HCT116 (cell line): Measurements from ENCODE around the gene SC5D. TPM values are rescaled to one million over a fixed set of nuclear protein-coding genes. Genes with fewer than 3 reads are reported as not detected.

ENCODE experiments used
- ATAC-seq: fragments of 200-7000 bp; cut with Tn5 transposase; 2 replicates; pipeline ENCODE4 v1.9.1; 2020; ENCODE audit warnings: mild to moderate bottlenecking, moderate library complexity
- BruUV-seq: library from RNA; stranded (reverse); fragments of 400-500 nt; replicated peaks from 2 replicates; lab custom pipeline; 2021; lab: Mats Ljungman, UMichigan
- CTCF ChIA-PET: fragments of 300-600 bp; sonication (Branson Sonifier 250); formaldehyde crosslinking; loops from one replicate; lab custom pipeline; 2021; ENCODE audit warnings: antibody characterized with exemption; lab: Charles Lee
- POLR2A ChIA-PET: fragments of 300-600, 350-600 bp; sonication (Branson Sonifier 250); formaldehyde crosslinking; loops from one replicate; lab custom pipeline; 2021; ENCODE audit warnings: antibody characterized with exemption; lab: Charles Lee
- RAD21 ChIA-PET, 2 experiments: fragments of 300-600 bp; sonication (Branson Sonifier 250); formaldehyde crosslinking; loops; one replicate each; lab custom pipeline; 2023; ENCODE audit warnings: low total read pairs in 2 of 2; ENCODE audit not compliant: uncharacterized antibody in 2 of 2, unreplicated experiment in 2 of 2, low non-redundant PET in 1 of 2; lab: Charles Lee
- DNase-seq: peaks from one replicate; pipeline ENCODE4 v3.0.0-alpha.2; 2010; ENCODE audit warnings: low read depth, low spot score
- H2AFZ ChIP-seq: fragments of 200-600 bp; shearing (Covaris generic), sonication (generic); 2 replicates; pipeline ENCODE4 v1.6.1; 2017; ENCODE audit warnings: low read depth, mixed run types, mixed read lengths, antibody characterized with exemption, low read length; ENCODE audit not compliant: poor library complexity, severe bottlenecking
- H3K27ac ChIP-seq: 2 replicates; pipeline ENCODE4 v1.5.1; 2012; ENCODE audit warnings: low read depth, low read length
- H3K27me3 ChIP-seq: fragments of 200-600 bp; sonication (generic); 2 replicates; pipeline ENCODE4 v1.6.1; 2016; ENCODE audit warnings: mixed run types, low read length, mixed read lengths; ENCODE audit not compliant: insufficient read depth
- H3K36me3 ChIP-seq, 2 experiments: fragments of 200-500 bp in 1 of 2; fragments of 200-600 bp in 1 of 2; sonication (Bioruptor generic) in 1 of 2; sonication (generic) in 1 of 2; 2 replicates each; pipeline versions ENCODE4 v1.5.1 to v1.6.1; 2014 to 2016; ENCODE audit warnings: low read length in 2 of 2, inconsistent platforms in 1 of 2, mixed read lengths in 1 of 2, mixed run types in 1 of 2; ENCODE audit not compliant: insufficient read depth in 2 of 2, control insufficient read depth in 1 of 2
- H3K4me1 ChIP-seq, 2 experiments: fragments of 200-600 bp in 1 of 2; sonication (generic) in 1 of 2; 2 replicates each; pipeline versions ENCODE4 v1.5.1 to v1.6.1; 2012 to 2017; ENCODE audit warnings: low read length in 2 of 2, inconsistent platforms in 1 of 2, mild to moderate bottlenecking in 1 of 2, mixed read lengths in 1 of 2, mixed run types in 1 of 2, moderate library complexity in 1 of 2; ENCODE audit not compliant: insufficient read depth in 2 of 2, control insufficient read depth in 1 of 2
- H3K4me2 ChIP-seq: fragments of 200-600 bp; sonication (generic); 2 replicates; pipeline ENCODE4 v1.6.1; 2017; ENCODE audit warnings: mixed run types, low read length, mixed read lengths
- H3K4me3 ChIP-seq, 2 experiments: fragments of 200-600 bp in 1 of 2; sonication (generic) in 1 of 2; replicated peaks in 1 of 2; 2 replicates each; pipeline ENCODE4 v1.5.1; 2011 to 2016; ENCODE audit warnings: low read length in 2 of 2, control low read depth in 1 of 2, low read depth in 1 of 2, mild to moderate bottlenecking in 1 of 2, mixed read lengths in 1 of 2, mixed run types in 1 of 2
- H3K79me2 ChIP-seq: fragments of 200-600 bp; sonication (generic); 2 replicates; pipeline ENCODE4 v1.6.1; 2017; ENCODE audit warnings: mild to moderate bottlenecking, mixed run types, low read length, moderate library complexity, mixed read lengths; ENCODE audit not compliant: insufficient read depth
- H3K9ac ChIP-seq: fragments of 200-600 bp; sonication (generic); 2 replicates; pipeline ENCODE4 v1.6.1; 2016; ENCODE audit warnings: low read length, mixed read lengths
- H3K9me2 ChIP-seq: fragments of 200-600 bp; sonication (generic), shearing (Covaris generic); 2 replicates; pipeline ENCODE4 v1.6.1; 2017; ENCODE audit warnings: mixed run types, mild to moderate bottlenecking, moderate library complexity; ENCODE audit not compliant: insufficient read depth
- H3K9me3 ChIP-seq, 2 experiments: fragments of 200-500 bp in 1 of 2; fragments of 200-600 bp in 1 of 2; sonication (Bioruptor generic) in 1 of 2; sonication (generic) in 1 of 2; 2 replicates each; pipeline ENCODE4 v1.6.1; 2014 to 2017; ENCODE audit warnings: low read length in 2 of 2, mixed read lengths in 2 of 2, inconsistent platforms in 1 of 2, low read depth in 1 of 2, mild to moderate bottlenecking in 1 of 2, mixed run types in 1 of 2, moderate library complexity in 1 of 2; ENCODE audit not compliant: control insufficient read depth in 1 of 2, insufficient read depth in 1 of 2
- H4K20me1 ChIP-seq: fragments of 200-600 bp; sonication (generic), shearing (Covaris generic); 2 replicates; pipeline ENCODE4 v1.6.1; 2017; ENCODE audit warnings: mixed run types, mild to moderate bottlenecking, moderate library complexity; ENCODE audit not compliant: insufficient read depth
- RAD21 ChIP-seq: IDR thresholded peaks from 2 replicates; pipeline ENCODE4 v1.6.1; 2012; ENCODE audit warnings: low read depth, mild to moderate bottlenecking
- ZFX ChIP-seq: fragments of 450-650 bp; IDR thresholded peaks from 2 replicates; pipeline ENCODE4 v1.6.1; 2017
- ZNF274 ChIP-seq: fragments of 200-500 bp; sonication (Bioruptor generic); IDR thresholded peaks from 2 replicates; pipeline ENCODE4 v1.6.1; 2014; ENCODE audit warnings: mild to moderate bottlenecking, low read depth, low read length, inconsistent platforms
- intact Hi-C: fragments of 100-400 bp; cut with micrococcal nuclease; formaldehyde crosslinking; loops from 2 replicates; pipeline ENCODE4 v1.10.0; 2022
- total RNA-seq: library from RNA; stranded (reverse); gene quantifications from one replicate; pipeline ENCODE4 v1.2.1, GENCODE V29; 2021; ENCODE audit not compliant: unreplicated experiment
- TF ChIP-seq, protein P1 (sequence below), 3 experiments: fragments of 200-600 bp in 1 of 3; sonication (generic) in 1 of 3; IDR thresholded peaks in 2 of 3; conservative IDR thresholded peaks in 1 of 3; 2 replicates each; pipeline ENCODE4 v1.5.1; 2012 to 2017; ENCODE audit warnings: low read depth in 2 of 3, low read length in 2 of 3, antibody characterized with exemption in 1 of 3, borderline replicate concordance in 1 of 3, control low read depth in 1 of 3, mild to moderate bottlenecking in 1 of 3, mixed read lengths in 1 of 3, mixed run types in 1 of 3, moderate library complexity in 1 of 3; ENCODE audit not compliant: insufficient read depth in 1 of 3

The SC5D gene
- total RNA-seq, 1 experiment from 2014 or later = 24.1 TPM

DNA sequence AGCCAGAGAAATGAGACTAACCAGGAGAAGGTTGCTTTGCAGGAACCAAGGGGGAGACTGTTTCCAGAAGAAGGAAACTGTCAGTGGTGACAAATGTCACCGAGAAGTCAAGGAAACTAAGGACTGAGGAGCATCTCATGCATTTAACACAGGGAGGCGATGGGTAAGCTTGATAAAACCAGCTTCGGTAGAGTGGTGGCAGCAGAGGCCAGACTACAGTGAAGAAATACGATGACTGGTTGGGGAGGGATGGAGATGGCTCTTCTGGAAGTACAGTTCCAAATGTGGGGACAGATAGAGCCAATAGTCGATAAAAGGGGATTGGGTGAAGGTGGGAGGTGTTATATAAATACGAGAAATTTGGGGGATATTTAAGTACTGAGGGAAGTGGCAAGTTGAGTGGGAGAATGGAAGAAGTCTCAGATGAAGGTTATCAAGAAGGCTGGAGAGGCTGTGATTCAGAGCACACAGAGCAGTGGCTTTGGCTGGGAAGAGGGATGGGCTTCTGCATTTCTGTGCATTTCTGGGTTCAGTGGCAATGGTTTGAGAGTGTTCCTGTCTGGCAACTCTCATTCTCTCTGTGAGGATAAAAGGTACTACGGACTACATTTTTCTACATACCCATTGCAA is 29.2 kb downstream of the SC5D start:
- Histone ChIP-seq H2AFZ (no peak overlapping the region), H4K20me1 (no peaks in the 10 kb centered on the region), H3K4me1 (no peaks in the 10 kb centered on the region), H3K79me2 (no peaks in the 10 kb centered on the region), H3K9me2 (no peaks in the 10 kb centered on the region), H3K36me3 (no peaks in the 10 kb centered on the region), H3K27me3 (no peaks in the 10 kb centered on the region), H3K4me2 (no peak overlapping the region), H3K9me3 (no peaks in the 10 kb centered on the region), H3K27ac (no peak overlapping the region), H3K4me3 (no peak overlapping the region), H3K9ac (no peak overlapping the region)
- ChIA-PET RAD21 (no interaction called here), CTCF (interaction anchor here (1.0 kb wide), 1 partner anchor 270 kb away, joined by 10 read pairs; no protein-coding TSS in a partner anchor), POLR2A (no interaction called here)
- peak; percentile 70 for ATAC-seq
- peak; percentile 12 for DNase-seq
- TF ChIP-seq RAD21 = peak; percentile 76
- TF ChIP-seq, protein P1, sequence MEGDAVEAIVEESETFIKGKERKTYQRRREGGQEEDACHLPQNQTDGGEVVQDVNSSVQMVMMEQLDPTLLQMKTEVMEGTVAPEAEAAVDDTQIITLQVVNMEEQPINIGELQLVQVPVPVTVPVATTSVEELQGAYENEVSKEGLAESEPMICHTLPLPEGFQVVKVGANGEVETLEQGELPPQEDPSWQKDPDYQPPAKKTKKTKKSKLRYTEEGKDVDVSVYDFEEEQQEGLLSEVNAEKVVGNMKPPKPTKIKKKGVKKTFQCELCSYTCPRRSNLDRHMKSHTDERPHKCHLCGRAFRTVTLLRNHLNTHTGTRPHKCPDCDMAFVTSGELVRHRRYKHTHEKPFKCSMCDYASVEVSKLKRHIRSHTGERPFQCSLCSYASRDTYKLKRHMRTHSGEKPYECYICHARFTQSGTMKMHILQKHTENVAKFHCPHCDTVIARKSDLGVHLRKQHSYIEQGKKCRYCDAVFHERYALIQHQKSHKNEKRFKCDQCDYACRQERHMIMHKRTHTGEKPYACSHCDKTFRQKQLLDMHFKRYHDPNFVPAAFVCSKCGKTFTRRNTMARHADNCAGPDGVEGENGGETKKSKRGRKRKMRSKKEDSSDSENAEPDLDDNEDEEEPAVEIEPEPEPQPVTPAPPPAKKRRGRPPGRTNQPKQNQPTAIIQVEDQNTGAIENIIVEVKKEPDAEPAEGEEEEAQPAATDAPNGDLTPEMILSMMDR (IDR thresholded peaks at IDR 0.05 in 2 of 3, conservative IDR thresholded peaks at IDR 0.05 in 1 of 3; ENCODE audit: borderline replicate concordance in 1 of 3, insufficient read depth in 1 of 3, low read depth in 2 of 3, low read length in 2 of 3) = peak; percentile 10 to 68 (median 34); a peak in 4 of 6 replicates
- TF ChIP-seq ZFX = no peak
- no TSS peak for BruUV-seq
- intact Hi-C loops = no loop called here

- POLR2A ChIA-PET = interaction anchor here (0.8 kb wide), 1 partner anchor 22 kb away, joined by 3 read pairs; no protein-coding TSS in a partner anchor
- no peaks in the 10 kb centered on the region for H3K9me3 ChIP-seq
- no peaks in the 10 kb centered on the region for H3K27me3 ChIP-seq
- no peaks in the 10 kb centered on the region for H3K36me3 ChIP-seq
- RAD21 ChIA-PET = no interaction called here
- no peak for TF ChIP-seq ZNF274
- TF ChIP-seq, protein P1 (IDR thresholded peaks at IDR 0.05 in 2 of 3, conservative IDR thresholded peaks at IDR 0.05 in 1 of 3; ENCODE audit: borderline replicate concordance in 1 of 3, insufficient read depth in 1 of 3, low read depth in 2 of 3, low read length in 2 of 3) = peak in 1 of 3 experiments; percentile 8; a peak in 1 of 6 replicates
- TF ChIP-seq, all 23 proteins: peak for 1
- Histone ChIP-seq H3K9ac (no peak overlapping the region), H2AFZ (no peak overlapping the region), H3K4me3 (no peak overlapping the region), H3K79me2 (no peaks in the 10 kb centered on the region), H3K27ac (no peak overlapping the region), H3K9me2 (no peaks in the 10 kb centered on the region), H4K20me1 (no peaks in the 10 kb centered on the region), H3K4me2 (no peak overlapping the region), H3K4me1 (no peaks in the 10 kb centered on the region)
- ATAC-seq (no peak), DNase-seq (no peak)
- CTCF ChIA-PET = no interaction called here
- BruUV-seq = no TSS peak
- intact Hi-C loops = no loop called here
Measured at GRCh38 chr11:121323046-121323607, 30.6 kb downstream of the SC5D start.
